ENCODE measurements around the gene EMSY.

- TF ChIP-seq POLR2A (IDR thresholded peaks at IDR 0.05), result no peak
- TF ChIP-seq, protein P1, sequence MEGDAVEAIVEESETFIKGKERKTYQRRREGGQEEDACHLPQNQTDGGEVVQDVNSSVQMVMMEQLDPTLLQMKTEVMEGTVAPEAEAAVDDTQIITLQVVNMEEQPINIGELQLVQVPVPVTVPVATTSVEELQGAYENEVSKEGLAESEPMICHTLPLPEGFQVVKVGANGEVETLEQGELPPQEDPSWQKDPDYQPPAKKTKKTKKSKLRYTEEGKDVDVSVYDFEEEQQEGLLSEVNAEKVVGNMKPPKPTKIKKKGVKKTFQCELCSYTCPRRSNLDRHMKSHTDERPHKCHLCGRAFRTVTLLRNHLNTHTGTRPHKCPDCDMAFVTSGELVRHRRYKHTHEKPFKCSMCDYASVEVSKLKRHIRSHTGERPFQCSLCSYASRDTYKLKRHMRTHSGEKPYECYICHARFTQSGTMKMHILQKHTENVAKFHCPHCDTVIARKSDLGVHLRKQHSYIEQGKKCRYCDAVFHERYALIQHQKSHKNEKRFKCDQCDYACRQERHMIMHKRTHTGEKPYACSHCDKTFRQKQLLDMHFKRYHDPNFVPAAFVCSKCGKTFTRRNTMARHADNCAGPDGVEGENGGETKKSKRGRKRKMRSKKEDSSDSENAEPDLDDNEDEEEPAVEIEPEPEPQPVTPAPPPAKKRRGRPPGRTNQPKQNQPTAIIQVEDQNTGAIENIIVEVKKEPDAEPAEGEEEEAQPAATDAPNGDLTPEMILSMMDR (IDR thresholded peaks at IDR 0.05), result peak in 5 of 6 experiments; percentile 33 to 48 (median 42)
Measured at GRCh38 chr11:76459299-76459698, 14.5 kb downstream of the EMSY start.

Data from Peyer's patch (tissue), 4 donors.